ENCODE measurements around the gene CBX3.
"Not testable (repeated sequence)": the region's sequence is repeated elsewhere in the genome, so short reads cannot be mapped to it uniquely, and the experiment has no call there.

The CBX3 gene

DNA sequence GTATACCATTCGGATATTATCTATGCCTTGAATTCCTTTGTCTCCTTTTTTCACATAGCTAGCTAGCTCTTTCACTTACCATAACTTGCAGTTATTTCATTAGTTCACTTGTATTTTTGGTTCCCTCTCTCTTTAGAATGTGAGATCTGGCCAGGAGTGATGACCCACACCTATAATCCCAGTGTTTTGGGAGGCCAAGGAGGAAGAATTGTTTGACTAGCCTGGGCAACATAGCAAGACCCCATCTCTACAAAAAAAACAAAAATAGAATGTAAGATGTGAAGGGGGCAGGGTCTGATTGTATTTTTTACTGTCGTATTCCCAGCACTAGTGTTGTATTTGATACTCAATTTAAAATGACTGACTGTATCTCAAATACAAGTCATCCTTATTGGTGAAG, 29.9 kb upstream of the CBX3 start:
- no peak for DNase-seq

DNA sequence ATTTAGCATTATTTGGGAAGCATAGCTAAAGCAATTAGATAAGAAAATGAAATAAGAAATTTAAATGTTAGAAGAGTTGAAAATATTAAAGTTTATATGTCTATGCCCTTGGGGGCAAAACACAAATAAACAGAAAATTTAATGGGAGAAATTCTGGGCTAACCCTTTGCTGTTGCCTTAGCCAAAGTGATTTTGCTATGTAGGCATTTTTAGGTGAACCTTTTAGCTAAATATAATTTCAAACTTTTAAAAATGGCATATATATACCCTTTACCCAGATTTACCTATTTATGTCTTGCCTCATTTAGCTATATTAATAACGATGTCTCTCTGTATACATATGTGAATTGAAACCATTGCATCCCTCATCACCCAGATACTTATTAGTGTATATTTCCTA, 29.5 kb upstream of the CBX3 start:
- no peak for DNase-seq

DNA sequence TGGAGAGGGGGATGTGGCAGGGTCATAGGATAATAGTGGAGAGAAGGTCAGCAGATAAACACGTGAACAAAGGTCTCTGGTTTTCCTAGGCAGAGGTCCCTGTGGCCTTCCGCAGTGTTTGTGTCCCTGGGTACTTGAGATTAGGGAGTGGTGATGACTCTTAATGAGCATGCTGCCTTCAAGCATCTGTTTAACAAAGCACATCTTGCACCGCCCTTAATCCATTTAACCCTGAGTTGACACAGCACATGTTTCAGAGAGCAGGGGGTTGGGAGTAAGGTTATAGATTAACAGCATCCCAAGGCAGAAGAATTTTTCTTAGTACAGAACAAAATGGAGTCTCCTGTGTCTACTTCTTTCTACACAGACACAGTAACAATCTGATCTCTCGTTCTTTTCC, 25.6 kb upstream of the CBX3 start:
- DNase-seq = not testable (repeated sequence)

DNA sequence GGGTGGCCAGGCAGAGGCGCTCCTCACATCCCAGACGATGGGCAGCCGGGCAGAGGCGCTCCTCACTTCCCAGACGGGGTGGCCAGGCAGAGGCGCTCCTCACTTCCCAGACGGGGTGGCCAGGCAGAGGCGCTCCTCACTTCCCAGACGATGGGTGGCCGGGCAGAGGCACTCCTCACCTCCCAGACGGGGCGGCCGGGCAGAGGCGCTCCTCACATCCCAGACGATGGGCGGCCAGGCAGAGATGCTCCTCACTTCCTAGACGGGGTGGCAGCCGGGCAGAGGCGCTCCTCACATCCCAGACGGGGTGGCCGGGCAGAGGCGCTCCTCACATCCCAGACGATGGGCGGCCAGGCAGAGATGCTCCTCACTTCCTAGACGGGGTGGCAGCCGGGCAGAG, 24.8 kb upstream of the CBX3 start:
- not testable (repeated sequence) for DNase-seq

DNA sequence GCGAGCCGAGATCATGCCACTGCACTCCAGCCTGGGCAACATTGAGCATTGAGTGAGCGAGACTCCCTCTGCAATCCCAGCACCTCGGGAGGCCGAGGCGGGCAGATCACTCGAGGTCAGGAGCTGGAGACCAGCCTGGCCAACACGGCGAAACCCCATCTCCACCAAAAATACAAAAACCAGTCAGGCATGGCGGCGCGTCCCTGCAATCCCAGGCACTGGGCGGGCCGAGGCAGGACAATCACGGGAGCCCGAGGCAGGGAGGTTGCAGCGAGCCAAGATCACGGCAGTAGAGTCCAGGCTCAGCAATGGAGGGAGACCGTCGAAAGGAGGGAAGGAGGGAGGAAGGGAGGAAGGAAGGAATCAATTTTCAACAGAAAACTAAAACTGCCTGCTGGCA, 24.3 kb upstream of the CBX3 start:
- DNase-seq = not testable (repeated sequence)

DNA sequence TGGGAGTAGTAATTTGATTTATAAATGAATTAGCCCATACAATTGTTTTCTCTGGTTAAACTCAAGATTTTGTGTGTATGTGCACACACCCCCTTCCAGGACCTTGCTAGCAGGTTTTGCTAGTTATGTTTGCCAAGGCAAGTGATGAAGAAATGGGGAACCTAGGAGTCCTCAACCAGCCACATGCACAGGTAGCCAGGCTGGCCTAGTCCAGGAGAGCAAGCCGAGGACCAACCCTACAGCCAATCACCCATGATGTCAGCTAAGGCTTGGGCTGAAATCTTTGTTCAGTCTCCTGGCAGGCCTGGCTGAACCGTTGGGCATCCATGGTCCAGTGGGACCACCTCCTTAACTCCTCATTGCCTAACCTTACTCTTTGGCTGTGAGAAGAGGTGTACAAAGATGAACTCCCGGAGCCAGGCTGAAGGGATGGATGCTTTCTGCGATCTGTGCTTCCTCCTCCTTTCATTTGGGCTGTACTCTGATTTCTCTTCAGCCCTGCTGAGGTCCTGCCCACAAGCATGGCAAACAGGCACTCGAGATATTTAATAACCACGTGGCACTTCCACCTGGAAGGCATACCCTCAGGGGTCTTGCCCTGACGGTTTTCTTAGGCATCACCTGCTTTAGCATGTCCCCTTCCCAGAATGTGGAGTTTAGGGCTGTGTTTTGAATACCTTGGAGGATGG, 23.1 kb upstream of the CBX3 start:
- DNase-seq = no peak

DNA sequence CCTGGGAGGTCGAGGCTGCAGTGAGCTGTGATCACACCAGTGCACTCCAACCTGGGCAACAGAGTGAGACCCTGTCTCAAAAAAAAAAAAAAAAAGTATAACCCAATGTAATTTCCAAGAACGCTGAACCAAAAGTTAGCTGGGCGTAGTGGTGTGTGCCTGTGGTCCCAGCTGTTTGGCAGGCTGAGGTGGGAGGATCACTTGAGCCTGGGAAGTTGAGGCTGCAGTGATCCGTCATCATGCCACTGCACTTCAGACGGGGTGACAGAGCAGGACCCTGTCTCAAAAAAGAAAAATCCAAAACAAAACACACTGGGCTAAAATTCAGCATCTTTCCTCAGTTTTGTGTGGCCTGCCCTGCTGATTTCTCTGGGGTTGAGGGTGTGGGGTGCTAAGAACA, 22.1 kb upstream of the CBX3 start:
- no peak for DNase-seq

DNA sequence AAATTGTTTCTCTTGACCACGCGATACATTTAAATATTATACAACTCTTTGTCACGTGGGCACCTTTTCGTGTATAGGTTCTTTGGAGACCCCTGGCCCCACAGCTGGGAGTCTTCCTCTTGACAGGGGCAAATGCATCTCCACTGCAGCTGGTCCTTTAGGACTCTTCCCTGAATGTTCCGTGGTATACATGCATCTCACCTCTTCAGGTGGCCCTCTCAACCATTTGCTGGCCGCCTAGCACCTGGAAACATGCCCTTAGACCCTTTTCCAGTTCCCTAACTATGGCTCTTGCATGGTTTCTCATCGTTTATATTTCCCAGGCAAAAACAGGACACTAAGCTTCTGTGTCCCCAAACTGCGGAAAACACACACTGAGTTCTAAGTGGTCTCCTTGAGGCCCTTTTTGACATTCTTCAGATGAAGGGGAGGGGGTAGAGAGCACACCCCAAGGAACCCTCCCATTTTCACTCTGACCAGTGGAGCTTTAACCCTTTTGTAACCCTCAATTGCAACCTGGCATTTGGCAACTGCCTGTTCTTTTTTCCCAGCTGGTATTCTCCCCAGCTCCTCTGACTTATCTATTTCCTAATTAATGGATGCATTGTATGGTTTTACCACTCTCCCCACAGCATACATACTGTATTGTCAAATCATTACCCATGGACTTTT, 21.6 kb upstream of the CBX3 start:
- DNase-seq = no peak

DNA sequence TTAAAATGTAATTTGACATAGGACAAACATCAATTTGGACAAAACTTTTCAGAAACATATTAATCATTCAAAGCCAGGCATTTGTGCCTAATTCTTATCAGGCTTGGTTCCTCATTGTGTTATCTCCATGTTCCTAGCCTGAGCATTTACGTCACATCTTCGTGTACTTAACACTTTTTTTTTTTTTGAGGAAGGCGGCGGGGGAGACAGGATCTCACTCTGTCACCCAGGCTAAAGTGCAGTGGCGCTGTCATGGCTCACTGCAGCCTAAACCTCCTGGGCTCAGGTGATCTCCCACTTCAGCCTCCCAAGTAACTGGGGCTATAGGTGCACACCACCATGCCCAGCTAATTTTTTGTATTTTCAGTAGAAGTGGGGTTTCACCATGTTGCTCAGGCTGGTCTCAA, 20.8 kb upstream of the CBX3 start:
- DNase-seq = no peak

DNA sequence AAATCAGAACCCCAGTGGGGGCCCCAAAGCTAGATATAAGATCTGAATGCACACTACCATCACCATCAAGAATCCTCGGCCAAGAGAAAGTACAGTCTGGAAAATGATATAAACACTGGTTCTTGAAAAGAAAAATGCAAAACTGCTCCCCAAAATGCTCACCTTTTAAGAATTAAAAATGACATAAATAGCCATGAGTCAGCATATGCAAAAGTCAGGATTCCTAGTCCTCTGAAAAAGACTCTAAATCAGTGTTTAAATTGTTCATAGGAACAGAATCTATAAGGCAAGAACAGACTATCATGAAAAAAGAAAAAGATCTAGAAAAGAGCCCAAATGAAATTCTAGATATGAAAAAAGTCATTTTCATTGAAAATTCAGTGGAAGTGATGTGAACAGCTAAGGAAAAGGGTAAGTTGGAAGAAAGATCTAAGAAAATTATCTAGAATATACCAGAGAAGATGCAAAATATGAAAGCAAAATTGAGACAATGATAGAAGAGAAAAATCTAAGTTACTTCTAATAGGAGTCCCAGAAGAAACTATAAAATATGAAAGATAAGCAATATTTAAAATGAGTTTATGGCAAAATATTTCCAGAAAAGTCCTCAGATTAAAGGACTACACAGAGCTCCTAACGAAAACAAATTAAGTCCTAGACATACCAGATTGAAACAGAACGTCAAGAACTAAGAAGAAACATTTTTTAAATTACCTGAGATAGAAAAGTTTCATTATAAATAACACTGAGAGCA, 19.9 kb upstream of the CBX3 start:
- DNase-seq = no peak

DNA sequence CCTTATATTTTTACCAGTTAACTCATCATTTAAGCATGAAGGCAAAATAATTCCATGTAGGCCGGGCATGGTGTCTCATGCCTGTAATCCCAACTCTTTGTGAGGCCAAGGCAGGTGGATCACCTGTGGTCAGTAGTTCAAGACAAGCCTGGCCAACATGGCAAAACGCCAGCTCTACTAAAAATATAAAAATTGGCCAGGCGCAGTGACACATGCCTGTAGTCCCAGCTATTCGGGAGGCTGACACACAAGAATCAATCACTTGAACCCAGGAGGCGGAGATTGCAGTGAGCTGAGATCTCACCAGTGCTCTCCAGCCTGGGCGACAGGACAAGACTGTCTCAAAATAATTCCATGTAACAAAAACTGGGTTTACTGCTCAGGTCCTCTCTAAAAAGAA, 19.3 kb upstream of the CBX3 start:
- DNase-seq = no peak

DNA sequence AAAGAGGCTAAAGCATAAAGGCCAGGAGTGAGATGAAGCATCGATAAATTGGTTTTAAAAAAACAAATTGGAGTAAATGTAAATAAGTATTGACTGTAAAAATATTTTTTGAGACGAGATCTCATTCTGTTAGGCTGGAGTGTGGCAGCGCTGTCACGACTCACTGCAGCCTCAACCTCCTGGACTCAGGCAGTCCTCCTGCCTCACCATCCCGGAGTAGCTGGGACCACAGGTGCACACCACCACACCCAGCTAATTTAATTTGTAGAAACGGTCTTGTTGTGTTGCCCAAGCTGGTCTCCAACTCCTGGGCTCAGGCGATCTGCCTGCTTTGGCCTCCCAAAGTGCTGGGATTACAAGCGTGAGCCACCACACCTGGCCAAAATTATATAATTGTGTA, 18.8 kb upstream of the CBX3 start:
- DNase-seq = no peak

DNA sequence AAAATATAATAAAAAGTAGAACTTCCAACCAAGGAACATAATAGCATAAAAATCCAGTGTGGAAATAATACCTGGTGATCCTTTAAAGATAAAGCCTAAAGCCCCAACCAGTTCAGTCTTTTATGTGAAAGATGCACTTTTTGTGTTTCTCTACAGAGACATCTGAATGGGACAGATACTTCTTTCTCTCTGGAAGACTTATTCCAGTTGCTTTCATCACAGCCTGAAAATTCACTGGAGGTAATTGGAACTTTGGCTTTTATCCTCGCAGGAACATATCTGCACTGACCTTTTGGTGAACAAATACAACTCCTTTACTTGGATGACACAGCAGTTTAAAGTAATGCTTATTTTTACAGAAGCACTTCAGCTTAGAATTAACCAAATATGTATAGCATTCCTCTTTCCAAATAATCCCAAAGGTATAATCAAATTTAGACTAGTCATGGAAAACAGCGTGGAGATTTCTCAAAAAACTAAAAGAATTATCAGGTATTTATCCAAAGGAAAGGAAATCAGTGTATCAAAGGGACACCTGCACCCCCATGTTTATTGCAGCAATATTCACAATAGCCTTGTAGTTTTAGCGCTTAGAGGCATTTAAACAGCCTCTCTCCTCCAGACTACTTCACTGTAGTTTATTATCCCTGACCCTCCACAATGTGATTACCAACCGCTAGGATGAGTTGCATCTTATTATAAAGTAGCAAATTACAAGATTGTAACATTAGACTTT, 17.8 kb upstream of the CBX3 start:
- no peak for DNase-seq

DNA sequence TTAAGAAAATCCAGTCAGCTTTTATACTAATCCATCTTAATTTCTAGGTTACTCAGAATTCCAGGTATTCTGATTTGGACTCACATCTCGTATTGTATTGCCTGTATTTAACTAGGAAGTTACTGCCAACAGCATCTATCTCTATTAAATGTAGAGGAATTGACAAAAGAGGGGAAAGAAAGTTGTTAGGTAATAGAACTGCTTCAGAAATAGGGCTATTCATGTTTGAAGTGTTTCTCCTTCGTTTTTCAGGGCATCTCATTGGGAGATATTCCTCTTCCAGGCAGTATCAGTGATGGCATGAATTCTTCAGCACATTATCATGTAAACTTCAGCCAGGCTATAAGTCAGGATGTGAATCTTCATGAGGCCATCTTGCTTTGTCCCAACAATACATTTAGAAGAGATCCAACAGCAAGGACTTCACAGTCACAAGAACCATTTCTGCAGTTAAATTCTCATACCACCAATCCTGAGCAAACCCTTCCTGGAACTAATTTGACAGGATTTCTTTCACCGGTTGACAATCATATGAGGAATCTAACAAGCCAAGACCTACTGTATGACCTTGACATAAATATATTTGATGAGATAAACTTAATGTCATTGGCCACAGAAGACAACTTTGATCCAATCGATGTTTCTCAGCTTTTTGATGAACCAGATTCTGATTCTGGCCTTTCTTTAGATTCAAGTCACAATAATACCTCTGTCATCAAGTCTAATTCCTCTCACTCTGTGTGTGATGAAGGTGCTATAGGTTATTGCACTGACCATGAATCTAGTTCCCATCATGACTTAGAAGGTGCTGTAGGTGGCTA, 17.1 kb upstream of the CBX3 start:
- DNase-seq = not testable (repeated sequence)

DNA sequence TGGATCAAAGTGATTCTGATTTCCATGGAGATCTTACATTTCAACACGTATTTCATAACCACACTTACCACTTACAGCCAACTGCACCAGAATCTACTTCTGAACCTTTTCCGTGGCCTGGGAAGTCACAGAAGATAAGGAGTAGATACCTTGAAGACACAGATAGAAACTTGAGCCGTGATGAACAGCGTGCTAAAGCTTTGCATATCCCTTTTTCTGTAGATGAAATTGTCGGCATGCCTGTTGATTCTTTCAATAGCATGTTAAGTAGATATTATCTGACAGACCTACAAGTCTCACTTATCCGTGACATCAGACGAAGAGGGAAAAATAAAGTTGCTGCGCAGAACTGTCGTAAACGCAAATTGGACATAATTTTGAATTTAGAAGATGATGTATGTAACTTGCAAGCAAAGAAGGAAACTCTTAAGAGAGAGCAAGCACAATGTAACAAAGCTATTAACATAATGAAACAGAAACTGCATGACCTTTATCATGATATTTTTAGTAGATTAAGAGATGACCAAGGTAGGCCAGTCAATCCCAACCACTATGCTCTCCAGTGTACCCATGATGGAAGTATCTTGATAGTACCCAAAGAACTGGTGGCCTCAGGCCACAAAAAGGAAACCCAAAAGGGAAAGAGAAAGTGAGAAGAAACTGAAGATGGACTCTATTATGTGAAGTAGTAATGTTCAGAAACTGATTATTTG, 16.3 kb upstream of the CBX3 start:
- DNase-seq = no peak

DNA sequence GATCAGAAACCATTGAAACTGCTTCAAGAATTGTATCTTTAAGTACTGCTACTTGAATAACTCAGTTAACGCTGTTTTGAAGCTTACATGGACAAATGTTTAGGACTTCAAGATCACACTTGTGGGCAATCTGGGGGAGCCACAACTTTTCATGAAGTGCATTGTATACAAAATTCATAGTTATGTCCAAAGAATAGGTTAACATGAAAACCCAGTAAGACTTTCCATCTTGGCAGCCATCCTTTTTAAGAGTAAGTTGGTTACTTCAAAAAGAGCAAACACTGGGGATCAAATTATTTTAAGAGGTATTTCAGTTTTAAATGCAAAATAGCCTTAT, 15.7 kb upstream of the CBX3 start:
- DNase-seq = no peak

DNA sequence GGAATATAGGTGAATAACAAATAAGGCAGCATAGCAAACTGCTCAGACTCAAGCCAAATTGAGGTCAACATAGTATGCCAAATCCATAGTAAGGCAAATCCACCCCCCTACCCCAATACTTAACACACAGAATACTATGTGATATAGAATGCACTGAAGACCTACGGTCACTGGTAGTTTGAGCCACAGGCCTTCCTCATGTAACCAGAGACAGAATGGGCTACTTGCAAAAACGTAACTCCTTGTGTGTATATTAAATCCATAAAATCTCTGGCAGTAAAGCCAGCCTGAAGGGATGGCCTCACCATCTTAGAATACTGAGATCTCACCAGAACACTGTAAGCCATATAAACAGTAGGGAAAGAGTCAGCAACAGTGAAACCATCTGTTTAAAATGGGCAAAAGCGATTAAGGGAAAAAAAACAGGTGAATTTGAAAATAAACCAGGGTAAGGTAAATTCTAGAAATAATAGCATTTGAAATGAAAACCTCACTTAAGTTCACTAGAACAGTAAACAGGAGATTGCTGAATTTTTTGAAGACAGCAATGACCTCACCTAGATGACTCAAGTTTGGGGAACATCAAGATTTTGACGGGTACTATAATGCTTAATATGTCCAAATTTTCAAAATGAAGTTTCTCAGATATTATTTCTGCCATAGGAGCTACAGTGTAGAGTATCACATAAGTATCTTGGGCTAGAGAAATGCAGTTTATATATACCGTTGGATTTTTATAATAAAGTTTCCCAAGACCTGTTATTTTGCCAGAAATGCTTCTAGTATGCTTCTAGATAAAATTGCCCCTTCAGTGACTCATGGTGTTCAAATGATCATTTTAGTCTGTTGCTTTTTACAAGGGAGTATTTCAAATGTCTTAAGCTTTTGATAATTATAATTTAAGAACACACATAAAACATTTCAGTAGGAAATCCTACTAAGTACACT, 14.9 kb upstream of the CBX3 start:
- DNase-seq = no peak

DNA sequence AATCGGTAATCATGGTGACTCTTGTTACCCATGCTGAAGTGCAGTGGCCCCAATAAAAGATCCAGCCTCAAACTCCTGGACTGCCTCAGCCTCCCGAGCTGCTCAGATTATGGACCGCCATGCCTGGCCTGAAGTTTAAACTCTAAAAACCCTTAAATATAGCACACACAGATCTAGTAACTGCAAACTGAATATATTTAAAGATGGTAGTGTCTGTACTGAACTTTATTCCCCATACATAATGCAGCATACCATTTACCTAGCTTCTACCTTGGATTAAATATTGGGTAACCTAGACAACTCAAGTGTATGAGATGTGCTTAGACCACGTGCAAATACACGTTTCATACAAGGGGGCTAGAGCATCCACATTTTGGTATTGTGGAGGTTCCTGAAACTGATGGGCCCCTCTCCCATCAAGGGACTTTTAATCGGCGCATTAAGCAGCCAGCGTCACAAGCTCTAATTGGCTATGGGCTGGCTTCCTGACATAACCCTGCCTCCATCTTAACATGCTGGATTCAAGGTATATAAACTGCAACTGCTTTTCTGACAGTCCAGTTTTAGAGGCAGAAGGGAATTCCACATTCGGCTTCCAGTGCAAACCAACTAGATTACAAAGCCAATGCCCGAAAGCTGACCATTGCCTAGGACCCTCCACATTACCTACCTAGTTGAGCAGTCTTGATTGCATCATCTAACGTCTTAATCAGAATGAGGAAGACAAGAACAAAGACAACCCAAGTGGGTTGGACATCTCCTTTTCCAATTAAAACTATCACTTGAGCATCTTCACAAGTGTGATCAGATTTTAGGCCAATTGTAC, 14.0 kb upstream of the CBX3 start:
- no peak for DNase-seq

DNA sequence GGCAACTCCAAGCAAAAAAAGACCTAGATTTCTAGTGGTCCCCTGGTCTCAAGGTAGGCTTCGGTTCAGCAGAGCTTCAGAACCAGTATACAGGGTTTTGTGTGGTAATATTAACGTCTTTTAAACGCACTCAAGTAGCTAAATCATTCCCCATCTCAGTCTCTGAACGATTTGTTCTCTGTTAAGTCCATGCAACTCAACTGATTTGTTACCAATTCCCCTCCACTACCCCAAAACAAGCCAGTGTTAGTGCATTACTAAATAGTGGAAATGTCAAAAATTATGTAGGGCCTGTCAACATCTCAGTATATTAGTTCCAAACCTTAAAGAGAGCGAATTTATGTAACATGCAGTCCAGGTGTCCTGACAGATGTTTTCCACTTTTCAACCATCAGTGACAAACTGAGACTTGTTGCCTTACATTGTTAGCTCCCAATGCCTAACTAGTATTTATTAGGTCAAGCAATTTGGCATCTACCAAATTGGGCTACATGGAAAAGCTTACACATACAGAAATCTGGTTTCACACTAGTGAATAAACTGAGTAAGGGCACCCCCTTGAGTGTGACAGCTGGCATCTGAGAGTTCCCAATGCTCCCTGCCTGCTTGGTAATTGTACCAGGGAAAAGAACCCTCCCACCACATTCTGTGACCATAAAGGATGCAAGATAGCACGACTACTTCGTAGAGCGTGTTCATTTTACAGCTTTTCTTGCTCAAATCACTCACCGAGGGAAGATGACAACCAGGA, 13.2 kb upstream of the CBX3 start:
- DNase-seq = no peak

Measured in activated CD4-positive, alpha-beta T cell treated with anti-CD3 and anti-CD28 coated beads, Interleukin-2, amount 50 U/mL, for 1 hour (primary cell).